K562 (cell line): ENCODE measurements around the gene OPRL1. TPM values are rescaled to one million over a fixed set of nuclear protein-coding genes. Genes with fewer than 3 reads are reported as not detected.

ENCODE experiments used
- ATAC-seq: fragments of 200-7000 bp; cut with Tn5 transposase; 3 replicates; pipeline ENCODE4 v1.9.1; 2020; ENCODE audit warnings: moderate library complexity
- BruUV-seq: library from RNA; stranded (reverse); fragments of 400-500 nt; replicated peaks from 2 replicates; lab custom pipeline; 2021; lab: Mats Ljungman, UMichigan
- CTCF ChIA-PET: fragments of 300-600 bp; formaldehyde crosslinking; extraction: SDS; loops from one replicate; lab custom pipeline; 2021; ENCODE audit warnings: low intra/inter-chr PET ratio; lab: Yijun Ruan, JAX
- POLR2A ChIA-PET: fragments of 300-600, 350-650 bp; sonication (Branson Sonifier 250); formaldehyde crosslinking; extraction: SDS; loops from one replicate; lab custom pipeline; 2021; ENCODE audit warnings: antibody characterized with exemption, inconsistent platforms; lab: Yijun Ruan, JAX
- DNase-seq, 4 experiments: peaks; one replicate each; pipeline versions ENCODE4 v3.0.0 to v3.0.0-alpha.2; 2011 to 2018; ENCODE audit warnings: low spot score in 3 of 4, mixed read lengths in 3 of 4; ENCODE audit errors: extremely low read depth in 1 of 4
- FAIRE-seq: peaks from 2 replicates; lab custom pipeline; 2011; peaks lifted over from hg19 to GRCh38; lab: Jason Lieb, UNC
- H2AFZ ChIP-seq: 2 replicates; pipeline ENCODE4 v1.6.0; 2011; ENCODE audit warnings: low read depth, low read length, control low read depth, inconsistent platforms
- H3K27ac ChIP-seq: fragments of 200-600 bp; 3 replicates; pipeline ENCODE4 v1.8.0; 2011; ENCODE audit warnings: low read depth, mild to moderate bottlenecking, control low read depth, inconsistent platforms, low read length, moderate library complexity, mixed read lengths; ENCODE audit errors: extremely low read depth
- H3K27me3 ChIP-seq, 2 experiments: fragments of 300-600 bp in 1 of 2; 2 replicates in 1 of 2; 3 replicates in 1 of 2; pipeline versions ENCODE4 v1.6.0 to v1.8.0; 2011; ENCODE audit warnings: inconsistent platforms in 2 of 2, low read length in 2 of 2, mild to moderate bottlenecking in 1 of 2, mixed read lengths in 1 of 2, moderate library complexity in 1 of 2; ENCODE audit not compliant: control insufficient read depth in 2 of 2, insufficient read depth in 2 of 2
- H3K36me3 ChIP-seq: fragments of 300-600 bp; 3 replicates; pipeline ENCODE4 v1.8.0; 2011; ENCODE audit warnings: mild to moderate bottlenecking, low read length, inconsistent platforms; ENCODE audit not compliant: control insufficient read depth, insufficient read depth
- H3K4me1 ChIP-seq, 2 experiments: fragments of 200-600 bp in 1 of 2; replicated peaks in 1 of 2; 2 replicates in 1 of 2; 3 replicates in 1 of 2; pipeline versions ENCODE4 v1.5.1 to v1.8.0; 2011; ENCODE audit warnings: inconsistent platforms in 2 of 2, low read length in 2 of 2, mild to moderate bottlenecking in 1 of 2, mixed read lengths in 1 of 2, moderate library complexity in 1 of 2; ENCODE audit not compliant: control insufficient read depth in 2 of 2, insufficient read depth in 2 of 2
- H3K4me2 ChIP-seq: 2 replicates; pipeline ENCODE4 v1.6.1; 2011; ENCODE audit warnings: low read length, control low read depth, inconsistent platforms, mixed read lengths; ENCODE audit not compliant: insufficient read depth
- H3K4me3 ChIP-seq: fragments of 200-600 bp; sonication (generic), shearing (Covaris generic); 2 replicates; pipeline ENCODE4 v1.5.1; 2016; ENCODE audit warnings: control low read depth, inconsistent platforms
- H3K79me2 ChIP-seq: fragments of 200-600 bp; 3 replicates; pipeline ENCODE4 v1.8.0; 2011; ENCODE audit warnings: low read length, inconsistent platforms; ENCODE audit not compliant: control insufficient read depth, insufficient read depth
- H3K9ac ChIP-seq, 2 experiments: 2 replicates each; pipeline versions ENCODE4 v1.6.0 to v1.6.1; 2011; ENCODE audit warnings: low read depth in 2 of 2, low read length in 2 of 2, control low read depth in 1 of 2, inconsistent platforms in 1 of 2, mild to moderate bottlenecking in 1 of 2, mixed read lengths in 1 of 2; ENCODE audit not compliant: insufficient read depth in 1 of 2
- H3K9me1 ChIP-seq: one replicate; pipeline ENCODE4 v1.6.0; 2011; ENCODE audit warnings: inconsistent platforms, mild to moderate bottlenecking, low read length, moderate library complexity; ENCODE audit not compliant: control insufficient read depth, insufficient read depth
- H3K9me3 ChIP-seq: replicated peaks from 2 replicates; pipeline ENCODE4 v1.5.1; 2011; ENCODE audit warnings: low read depth, low read length, inconsistent platforms; ENCODE audit not compliant: control insufficient read depth, insufficient read depth
- H4K20me1 ChIP-seq: replicated peaks from 2 replicates; pipeline ENCODE4 v1.6.1; 2011; ENCODE audit warnings: low read length, inconsistent platforms, mixed read lengths; ENCODE audit not compliant: control insufficient read depth, insufficient read depth
- C11orf30 ChIP-seq: fragments of 450-650 bp; IDR thresholded peaks from 2 replicates; pipeline ENCODE4 v1.6.1; 2016; ENCODE audit warnings: low read depth, mild to moderate bottlenecking
- CXXC5 ChIP-seq: fragments of 250-450 bp; sonication (Bioruptor Pico); IDR thresholded peaks from 2 replicates; pipeline ENCODE4 v1.8.0; 2022; ENCODE audit warnings: inconsistent platforms, mild to moderate bottlenecking, moderate library complexity
- HDGF ChIP-seq: fragments of 450-650 bp; IDR thresholded peaks from 2 replicates; pipeline ENCODE4 v1.6.1; 2016
- MAFK ChIP-seq: IDR thresholded peaks from 2 replicates; pipeline ENCODE4 v1.6.1; 2011; ENCODE audit warnings: low read length, improper control_type of control experiment
- MYC ChIP-seq, 2 experiments: fragments of 250-450 bp in 1 of 2; sonication (Bioruptor Pico) in 1 of 2; IDR thresholded peaks; 2 replicates each; pipeline versions ENCODE4 v1.5.1 to v1.6.1; 2012 to 2021; ENCODE audit warnings: low read depth in 2 of 2, borderline replicate concordance in 1 of 2, improper control_type of control experiment in 1 of 2, low read length in 1 of 2, mild to moderate bottlenecking in 1 of 2, moderate library complexity in 1 of 2
- NFE2 ChIP-seq: IDR thresholded peaks from 2 replicates; pipeline ENCODE4 v1.6.1; 2014; ENCODE audit warnings: antibody characterized with exemption, low read depth
- RBM17 ChIP-seq: fragments of 200-400 bp; formaldehyde crosslinking; IDR thresholded peaks from 2 replicates; pipeline ENCODE4 v1.6.1; 2017; ENCODE audit warnings: low read depth, mild to moderate bottlenecking, low read length, borderline replicate concordance
- TGIF2 ChIP-seq: sonication (generic); formaldehyde crosslinking; IDR thresholded peaks from 2 replicates; pipeline ENCODE4 v1.8.1; 2022; ENCODE audit warnings: mild to moderate bottlenecking, missing genetic modification reagents, moderate library complexity
- ZNF23 ChIP-seq: fragments of 250-450 bp; sonication (Bioruptor Pico); IDR thresholded peaks from 2 replicates; pipeline ENCODE4 v1.4.0; 2020; ENCODE audit warnings: mild to moderate bottlenecking
- ZNF3 ChIP-seq: fragments of 250-450 bp; sonication (Bioruptor Pico); IDR thresholded peaks from 2 replicates; pipeline ENCODE4 v1.5.0; 2021; ENCODE audit warnings: mild to moderate bottlenecking, moderate library complexity
- ZNF316 ChIP-seq: fragments of 450-650 bp; IDR thresholded peaks from 2 replicates; pipeline ENCODE4 v1.6.1; 2016
- ZNF717 ChIP-seq: fragments of 250-450 bp; sonication (Bioruptor Pico); IDR thresholded peaks from 2 replicates; pipeline ENCODE4 v1.5.0; 2021
- whole genome bisulfite sequencing: fragments of 100-300 bp; shearing (Covaris generic); methylation state at CpG from one replicate; pipeline ENCODE4 v1.1.6; 2016; ENCODE audit warnings: low coverage, mixed read lengths; ENCODE audit not compliant: insufficient coverage; ENCODE audit errors: missing lambda C conversion rate; 5-methylcytosine and 5-hydroxymethylcytosine counted together
- in situ Hi-C: fragments of 300-500 bp; cut with MboI; formaldehyde crosslinking; loops from 4 replicates; pipeline ENCODE4 v1.15.0; 2018; ENCODE audit warnings: inconsistent platforms, mixed read lengths
- intact Hi-C: fragments of 100-400 bp; cut with micrococcal nuclease; formaldehyde crosslinking; loops from 2 replicates; pipeline ENCODE4 v1.14.2; 2022
- polyA plus RNA-seq, 8 experiments: library from polyadenylated mRNA; depleted of rRNA in 4 of 8; stranded (reverse) in 5 of 8; unstranded in 3 of 8; fragments of >200 nt; fragmentation: Nextera tagmentation in 2 of 8; fragmentation: Illumina TruSeq in 1 of 8; extraction: Ambion mirVana in 2 of 8; extraction: Trizol in 1 of 8; gene quantifications; 2 replicates each; pipeline versions ENCODE4 v1.2.1 to v1.2.3, GENCODE V29; 2011 to 2014; ENCODE audit warnings: inconsistent platforms in 1 of 8, missing spikeins in 1 of 8
- total RNA-seq, 7 experiments: library from RNA; depleted of rRNA in 6 of 7; stranded (reverse); fragments of >200 nt in 6 of 7; fragmentation: Illumina TruSeq in 2 of 7; extraction: Trizol in 2 of 7; gene quantifications; 2 replicates each; pipeline versions ENCODE4 v1.2.1 to v1.2.3, GENCODE V29; 2011 to 2021; ENCODE audit warnings: low replicate concordance in 1 of 7
- TF ChIP-seq, protein P1 (sequence below): fragments of 450-650 bp; formaldehyde crosslinking; IDR thresholded peaks from 2 replicates; pipeline ENCODE4 v1.4.0; 2020; ENCODE audit warnings: mild to moderate bottlenecking
- TF ChIP-seq, protein P2 (sequence below): sonication (generic); formaldehyde crosslinking; IDR thresholded peaks from 2 replicates; pipeline ENCODE4 v1.9.0; 2022; ENCODE audit warnings: mild to moderate bottlenecking, missing genetic modification reagents

Gene OPRL1
- total and polyA plus RNA-seq, 9 of the 15 experiments (the other 6 are each of a cell fraction or from before 2014, with no cell fraction given): 0.06 to 0.33 (median 0.11) TPM; not detected in 2

DNA sequence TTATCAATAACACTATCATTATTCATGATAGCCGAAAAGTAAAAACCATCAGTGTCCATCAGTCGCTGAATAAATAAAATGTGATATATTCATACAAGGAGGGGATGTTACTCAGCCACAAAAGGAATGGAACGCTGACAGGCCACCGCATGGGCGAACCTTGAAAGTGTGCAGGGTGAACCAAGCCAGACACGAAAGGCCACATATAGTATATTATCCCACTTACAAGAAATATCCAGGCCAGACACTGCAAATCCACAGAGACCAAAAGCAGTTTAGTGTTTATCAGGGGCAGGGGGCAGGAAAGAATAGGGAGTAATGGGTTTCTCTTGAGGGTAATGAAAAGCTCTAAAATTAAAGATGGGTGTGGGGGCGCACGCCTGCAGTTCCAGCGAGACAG lies 36.1 kb upstream of the OPRL1 start (continued):
- no peak for TF ChIP-seq RBM17
- no peak for TF ChIP-seq ZNF23 (CRISPR knock-in tag)
- TF ChIP-seq MYC (IDR thresholded peaks at IDR 0.05; ENCODE audit: low read depth, low read length): no peak
- TF ChIP-seq MYC (CRISPR knock-in tag; IDR thresholded peaks at IDR 0.05; ENCODE audit: borderline replicate concordance, low read depth): no peak
- TF ChIP-seq ZNF717: no peak
- no peak for TF ChIP-seq TGIF2
- TF ChIP-seq, protein P1, sequence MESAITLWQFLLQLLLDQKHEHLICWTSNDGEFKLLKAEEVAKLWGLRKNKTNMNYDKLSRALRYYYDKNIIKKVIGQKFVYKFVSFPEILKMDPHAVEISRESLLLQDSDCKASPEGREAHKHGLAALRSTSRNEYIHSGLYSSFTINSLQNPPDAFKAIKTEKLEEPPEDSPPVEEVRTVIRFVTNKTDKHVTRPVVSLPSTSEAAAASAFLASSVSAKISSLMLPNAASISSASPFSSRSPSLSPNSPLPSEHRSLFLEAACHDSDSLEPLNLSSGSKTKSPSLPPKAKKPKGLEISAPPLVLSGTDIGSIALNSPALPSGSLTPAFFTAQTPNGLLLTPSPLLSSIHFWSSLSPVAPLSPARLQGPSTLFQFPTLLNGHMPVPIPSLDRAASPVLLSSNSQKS (CRISPR knock-in tag): no peak
- no peak for TF ChIP-seq ZNF3 (CRISPR knock-in tag)

DNA sequence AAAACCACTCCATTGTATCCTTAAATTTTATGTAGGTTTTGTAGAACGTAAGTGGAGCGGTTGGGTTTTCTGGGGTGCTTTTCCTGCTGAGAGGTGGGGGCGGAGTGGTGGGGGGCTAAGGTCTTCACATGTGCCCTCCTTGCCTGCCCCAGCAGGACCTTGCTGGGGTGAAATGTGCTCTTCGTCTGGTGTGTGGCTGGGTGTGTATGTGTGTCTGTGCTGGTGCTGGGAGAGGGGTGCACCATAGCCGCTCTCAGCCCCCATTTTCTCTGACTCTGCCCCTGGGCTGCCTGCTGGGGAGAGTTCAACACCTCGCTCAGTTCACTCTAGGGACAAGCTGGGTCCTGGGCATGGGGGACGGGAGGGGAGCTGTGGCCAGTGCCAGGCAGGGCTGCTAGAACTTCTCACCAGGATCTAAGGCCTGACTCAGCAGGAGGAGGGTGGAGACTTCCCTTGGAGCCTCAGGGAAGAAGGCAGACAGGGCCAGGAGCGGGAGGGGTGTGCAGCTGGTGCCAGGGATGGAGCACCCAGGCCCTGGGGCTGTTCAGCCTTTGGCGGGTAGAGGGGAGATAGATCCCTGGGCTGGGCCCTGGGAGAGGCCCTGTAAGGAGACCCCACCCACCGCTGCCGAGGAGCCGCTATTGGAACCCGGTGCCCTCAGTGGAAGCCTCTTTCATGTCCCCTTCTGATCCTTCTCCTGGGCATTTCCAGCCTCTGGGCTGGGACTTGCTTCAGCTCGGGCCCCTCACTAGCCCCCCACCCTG lies 35.2 kb upstream of the OPRL1 start:
- intact Hi-C loops: no loop called here
- H3K27ac ChIP-seq: peak overlapping the region; percentile 61; the same call in 1 of the 3 replicates
- no peaks in the 10 kb centered on the region for H3K27me3 ChIP-seq
- peak; percentile 26 for FAIRE-seq
- no peaks in the 10 kb centered on the region for H4K20me1 ChIP-seq
- in situ Hi-C loops: no loop called here
- no TSS peak for BruUV-seq
- 0 out of 2 replicates have a peak overlapping the region, but pooled peaks have one; percentile 1 for H3K4me2 ChIP-seq
- H3K36me3 ChIP-seq: peaks cover 12% of the 10 kb centered on the region; the same call in 1 of the 3 replicates
- no peak for ATAC-seq
- H3K9me1 ChIP-seq: peaks cover 4% of the 10 kb centered on the region
- H3K4me3 ChIP-seq: no peak overlapping the region
- 59% methylated on average over 11 of the region's 14 CpGs for WGBS
- H3K9ac ChIP-seq: peak overlapping the region; percentile 19 to 84; a peak in 3 of 4 replicates
- peak overlapping the region; percentile 77 for H2AFZ ChIP-seq
- H3K79me2 ChIP-seq: peaks cover 12% of the 10 kb centered on the region
- H3K4me1 ChIP-seq: peaks cover 31 to 76% of the 10 kb centered on the region in 2 experiments
- ChIA-PET POLR2A (interaction anchor here (2.3 kb wide), 1 partner anchor 9 kb away, joined by 10 read pairs; no protein-coding TSS in a partner anchor), CTCF (no interaction called here)
- TF ChIP-seq ZNF316 (peak; percentile 57), NFE2 (peak; percentile 31), C11orf30 (peak; percentile 75), MAFK (0 out of 2 replicates have a peak, but pooled peaks have one; percentile 18), HDGF (0 out of 2 replicates have a peak, but pooled peaks have one; percentile 28), CXXC5 (CRISPR knock-in tag) (no peak)
- TF ChIP-seq, protein P2, sequence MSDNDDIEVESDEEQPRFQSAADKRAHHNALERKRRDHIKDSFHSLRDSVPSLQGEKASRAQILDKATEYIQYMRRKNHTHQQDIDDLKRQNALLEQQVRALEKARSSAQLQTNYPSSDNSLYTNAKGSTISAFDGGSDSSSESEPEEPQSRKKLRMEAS (CRISPR knock-in tag): no peak
- DNase-seq: no peak
- no peaks in the 10 kb centered on the region for H3K9me3 ChIP-seq
